Subcutaneous adipose tissue (tissue), 4 donors: ENCODE results near the gene BATF. TPM values are rescaled to one million over a fixed set of nuclear protein-coding genes. Genes with fewer than 3 reads are reported as not detected.

Experiments used
- total RNA-seq, 4 donors: library from RNA; depleted of rRNA; stranded (reverse); fragments of >200 nt; gene quantifications; one replicate each; pipeline ENCODE4 v1.1.0, GENCODE V29; 2016
- TF ChIP-seq, protein P1 (sequence below): fragments of 450-650 bp; IDR thresholded peaks from one replicate; pipeline ENCODE4 v1.5.1; 2016; ENCODE audit warnings: low read depth, mild to moderate bottlenecking, control low read depth, antibody characterized with exemption, moderate library complexity

The BATF gene
- total RNA-seq, 4 donors from 2014 or later = 7.3 to 18.3 (median 9.4) TPM

DNA sequence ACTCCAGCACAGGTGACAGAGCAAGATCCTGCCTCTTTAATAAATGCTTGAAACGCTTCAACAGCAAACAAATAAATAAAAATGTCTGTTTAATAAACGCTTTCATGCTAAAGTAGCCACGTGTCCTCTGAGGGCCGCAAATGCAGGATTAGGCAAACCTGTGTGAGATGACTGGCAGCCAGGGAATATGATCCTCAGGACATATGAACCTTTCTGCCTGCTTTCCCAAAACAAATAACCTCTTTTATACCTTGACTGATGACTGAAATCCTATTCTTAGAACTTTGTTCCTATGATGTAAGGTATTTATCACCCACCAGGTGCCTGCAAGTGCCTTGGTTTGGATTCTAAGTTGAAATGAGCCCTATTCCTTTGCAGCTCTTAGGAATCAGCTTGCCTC, 41.7 kb downstream of the BATF start:
- TF ChIP-seq, protein P1, sequence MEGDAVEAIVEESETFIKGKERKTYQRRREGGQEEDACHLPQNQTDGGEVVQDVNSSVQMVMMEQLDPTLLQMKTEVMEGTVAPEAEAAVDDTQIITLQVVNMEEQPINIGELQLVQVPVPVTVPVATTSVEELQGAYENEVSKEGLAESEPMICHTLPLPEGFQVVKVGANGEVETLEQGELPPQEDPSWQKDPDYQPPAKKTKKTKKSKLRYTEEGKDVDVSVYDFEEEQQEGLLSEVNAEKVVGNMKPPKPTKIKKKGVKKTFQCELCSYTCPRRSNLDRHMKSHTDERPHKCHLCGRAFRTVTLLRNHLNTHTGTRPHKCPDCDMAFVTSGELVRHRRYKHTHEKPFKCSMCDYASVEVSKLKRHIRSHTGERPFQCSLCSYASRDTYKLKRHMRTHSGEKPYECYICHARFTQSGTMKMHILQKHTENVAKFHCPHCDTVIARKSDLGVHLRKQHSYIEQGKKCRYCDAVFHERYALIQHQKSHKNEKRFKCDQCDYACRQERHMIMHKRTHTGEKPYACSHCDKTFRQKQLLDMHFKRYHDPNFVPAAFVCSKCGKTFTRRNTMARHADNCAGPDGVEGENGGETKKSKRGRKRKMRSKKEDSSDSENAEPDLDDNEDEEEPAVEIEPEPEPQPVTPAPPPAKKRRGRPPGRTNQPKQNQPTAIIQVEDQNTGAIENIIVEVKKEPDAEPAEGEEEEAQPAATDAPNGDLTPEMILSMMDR = no peak

DNA sequence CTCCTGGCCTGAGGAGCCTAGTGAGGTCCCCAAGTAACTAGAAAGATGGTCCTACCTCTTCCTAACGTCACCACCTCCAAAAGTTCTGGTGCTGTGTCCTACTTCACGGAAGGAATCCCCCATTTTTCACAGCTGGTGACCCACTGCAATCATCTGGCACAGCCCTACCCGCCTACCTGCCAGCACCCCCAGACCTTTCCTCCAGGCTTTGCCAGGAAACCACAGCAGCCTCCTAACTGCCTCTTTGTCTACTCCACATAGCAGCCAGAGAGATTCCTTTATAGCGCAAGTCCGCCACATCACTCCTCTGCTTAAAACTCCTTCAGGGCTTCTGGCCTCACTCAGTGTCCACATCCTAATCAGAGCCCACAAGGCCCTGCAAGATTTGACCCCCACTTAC, 42.8 kb downstream of the BATF start:
- TF ChIP-seq, protein P1 = no peak

DNA sequence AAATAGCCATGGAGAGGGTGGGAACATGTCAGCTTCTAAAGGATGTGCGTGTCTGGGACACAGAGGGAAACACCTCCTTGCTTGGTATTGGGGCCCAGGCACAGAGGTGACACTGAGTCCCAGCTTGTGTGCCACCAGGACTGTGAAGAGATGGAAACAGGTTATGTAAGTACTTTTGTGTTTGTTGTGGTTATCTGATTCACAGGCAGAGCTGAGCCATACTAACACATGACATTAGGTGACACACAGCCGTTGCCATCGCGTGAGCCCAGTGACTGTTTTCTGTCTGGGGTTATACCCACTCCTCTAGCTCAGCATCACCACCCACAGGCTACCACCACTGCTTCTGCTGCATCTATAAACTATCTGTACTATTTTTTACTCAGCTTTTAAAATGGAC, 44.1 kb downstream of the BATF start:
- TF ChIP-seq, protein P1 = no peak

DNA sequence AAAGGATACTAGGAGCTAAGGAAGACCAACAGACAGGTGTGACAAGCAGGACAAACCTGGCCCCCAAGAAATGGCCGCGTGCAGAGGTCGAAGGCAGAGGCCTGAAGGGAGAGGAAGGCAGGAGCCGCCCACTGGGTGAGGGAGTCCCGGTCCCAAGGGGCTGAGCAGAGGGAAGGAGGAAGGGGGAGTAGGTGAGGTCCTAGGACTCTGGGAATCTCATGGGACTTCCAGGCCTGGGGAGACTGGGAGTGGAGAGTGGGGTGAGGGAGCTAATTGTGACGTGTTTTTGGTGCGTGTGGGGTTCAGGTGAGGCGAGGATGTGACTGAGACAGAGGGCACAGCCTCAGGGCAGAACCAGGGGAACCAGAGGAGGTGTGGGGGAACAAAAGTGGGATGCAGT, 44.5 kb downstream of the BATF start:
- TF ChIP-seq, protein P1 = no peak

DNA sequence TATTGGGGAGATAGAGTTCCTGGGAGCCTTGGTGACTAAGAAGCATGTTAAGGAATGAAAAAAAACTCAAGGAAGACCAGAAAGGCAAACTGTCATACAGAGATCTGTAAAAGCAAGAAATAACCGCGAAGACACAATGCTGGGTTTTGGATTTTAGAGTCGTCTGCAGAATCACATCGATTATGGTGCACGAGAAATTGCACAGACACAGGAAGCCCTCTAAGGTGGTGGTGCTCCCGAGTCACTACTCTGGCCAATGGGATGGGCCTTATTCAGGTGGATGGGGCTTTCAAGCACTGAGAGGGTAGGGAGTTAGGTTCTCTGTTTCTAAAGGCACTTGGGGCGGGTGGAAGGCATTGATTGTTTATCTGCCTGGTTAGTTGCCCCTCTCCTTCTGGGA, 45.9 kb downstream of the BATF start:
- TF ChIP-seq, protein P1 = no peak

DNA sequence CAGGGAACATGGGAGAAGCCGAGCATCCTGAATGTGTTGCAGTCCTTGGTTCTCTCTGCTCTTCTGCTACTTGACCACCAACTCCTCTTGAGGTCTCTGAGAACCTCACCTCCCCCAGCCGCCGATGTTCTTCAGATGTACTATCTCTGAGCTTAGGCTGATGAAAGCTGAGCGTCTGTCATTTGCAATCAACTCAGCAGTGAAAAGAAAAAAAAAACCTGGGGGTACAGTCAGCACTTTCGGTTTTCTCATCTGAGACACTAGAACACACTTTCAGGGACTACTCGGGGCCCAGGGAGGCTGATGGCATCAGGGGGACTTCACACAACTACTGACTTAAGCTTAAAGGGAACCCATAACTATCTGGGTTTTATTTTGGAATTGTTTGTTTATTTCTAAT, 46.5 kb downstream of the BATF start:
- TF ChIP-seq, protein P1 = no peak

DNA sequence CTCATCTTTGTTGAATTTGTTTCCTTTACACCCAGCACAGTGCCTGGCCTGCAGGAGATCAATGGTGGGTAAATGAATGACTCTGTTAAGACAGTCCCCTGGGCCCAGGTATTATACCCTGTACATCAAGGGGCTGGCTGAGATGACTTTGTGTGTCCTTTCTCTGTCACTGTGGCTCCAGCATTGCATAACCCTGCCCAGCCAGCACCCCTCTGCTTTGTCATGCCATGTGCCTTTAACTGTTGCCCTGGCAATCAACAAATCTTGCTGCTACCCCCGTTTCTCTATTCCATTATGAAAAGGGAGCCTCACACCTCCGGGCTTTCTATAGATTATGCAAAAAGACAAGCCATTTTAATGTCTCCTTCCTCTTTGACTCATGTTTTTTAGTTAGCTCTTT, 48.5 kb downstream of the BATF start:
- TF ChIP-seq, protein P1 = no peak
